A673 (cell line): Measurements from ENCODE around the gene TMEM203. TPM values are rescaled to one million over a fixed set of nuclear protein-coding genes. Genes with fewer than 3 reads are reported as not detected.

Experiments used
- BruUV-seq: library from RNA; stranded (reverse); fragments of 400-500 nt; replicated peaks from 2 replicates; lab custom pipeline; 2021; lab: Mats Ljungman, UMichigan
- CTCF ChIA-PET: fragments of 300-600 bp; sonication (Branson Sonifier 250); formaldehyde crosslinking; loops from one replicate; lab custom pipeline; 2022; ENCODE audit warnings: antibody characterized with exemption; lab: Charles Lee
- POLR2A ChIA-PET: fragments of 300-600 bp; sonication (Branson Sonifier 250); formaldehyde crosslinking; loops from one replicate; lab custom pipeline; 2022; ENCODE audit warnings: antibody characterized with exemption; ENCODE audit not compliant: low non-redundant PET; lab: Charles Lee
- DNase-seq: peaks from one replicate; pipeline ENCODE4 v3.0.0-alpha.2; 2015; ENCODE audit warnings: low spot score
- H3K27ac ChIP-seq: fragments of 200-600 bp; sonication (generic); 2 replicates; pipeline ENCODE4 v1.5.1; 2016; ENCODE audit warnings: mixed run types, low read depth, mild to moderate bottlenecking, mixed read lengths, antibody characterized with exemption, low read length; ENCODE audit not compliant: poor library complexity, severe bottlenecking
- H3K27me3 ChIP-seq: fragments of 200-600 bp; sonication (generic); replicated peaks from 2 replicates; pipeline ENCODE4 v1.6.1; 2017; ENCODE audit warnings: mixed run types, low read depth, mild to moderate bottlenecking, mixed read lengths, antibody characterized with exemption, low read length; ENCODE audit not compliant: insufficient read depth, poor library complexity
- H3K36me3 ChIP-seq: fragments of 200-600 bp; sonication (generic); 2 replicates; pipeline ENCODE4 v1.6.1; 2016; ENCODE audit warnings: mixed run types, mild to moderate bottlenecking, mixed read lengths, antibody characterized with exemption, low read length; ENCODE audit not compliant: insufficient read depth, poor library complexity, severe bottlenecking
- H3K4me1 ChIP-seq: fragments of 200-600 bp; sonication (generic); 2 replicates; pipeline ENCODE4 v1.6.1; 2017; ENCODE audit warnings: mixed run types, mild to moderate bottlenecking, mixed read lengths, antibody characterized with exemption, low read length; ENCODE audit not compliant: insufficient read depth, poor library complexity, severe bottlenecking
- H3K4me3 ChIP-seq: fragments of 200-600 bp; sonication (generic); 2 replicates; pipeline ENCODE4 v1.5.1; 2016; ENCODE audit warnings: low read depth, mixed run types, mild to moderate bottlenecking, mixed read lengths, low read length; ENCODE audit not compliant: poor library complexity, severe bottlenecking
- H3K9me3 ChIP-seq: fragments of 200-600 bp; sonication (generic); 2 replicates; pipeline ENCODE4 v1.6.1; 2016; ENCODE audit warnings: mixed run types, low read depth, mild to moderate bottlenecking, mixed read lengths, antibody characterized with exemption, low read length; ENCODE audit not compliant: poor library complexity, severe bottlenecking
- CTCF ChIP-seq: fragments of 300-800, 200-600 bp; sonication (generic); conservative IDR thresholded peaks from 2 replicates; pipeline ENCODE4 v1.5.1; 2017; ENCODE audit warnings: low read depth, mild to moderate bottlenecking, antibody characterized with exemption, low read length, moderate library complexity, mixed read lengths
- EZH2 ChIP-seq: fragments of 200-600 bp; sonication (generic); IDR thresholded peaks from 2 replicates; pipeline ENCODE4 v1.6.1; 2017; ENCODE audit warnings: borderline replicate concordance, low read depth, mild to moderate bottlenecking, mixed read lengths, antibody characterized with exemption, low read length; ENCODE audit not compliant: poor library complexity, severe bottlenecking
- intact Hi-C: fragments of 100-400 bp; cut with micrococcal nuclease; formaldehyde crosslinking; loops from one replicate; pipeline ENCODE4 v1.10.0; 2022; ENCODE audit not compliant: unreplicated experiment
- total RNA-seq: library from RNA; stranded (reverse); gene quantifications from 2 replicates; pipeline ENCODE4 v1.2.3, GENCODE V29; 2021

The TMEM203 gene
- total RNA-seq, 1 experiment from 2014 or later, result 37.5 TPM

- H3K9me3 ChIP-seq, result no peaks in the 10 kb centered on the region
- ChIA-PET POLR2A (no interaction called here), CTCF (interaction anchor here (0.6 to 1.6 kb wide), 5 partner anchors 12 to 165 kb away, joined by 3 to 22 read pairs (median 5); partner anchors contain the start of genes NELFB and SAPCD2)
- H3K27ac ChIP-seq, result no peak overlapping the region
- DNase-seq, result no peak
- peaks cover 17% of the 10 kb centered on the region for H3K4me1 ChIP-seq
- H3K36me3 ChIP-seq, result no peaks in the 10 kb centered on the region
- TF ChIP-seq CTCF (no peak), EZH2 (no peak)
- intact Hi-C loops, result loop anchor here (5.0 kb wide), 1 partner anchor 188 kb away; the partner anchor contains the start of gene NPDC1
- H3K27me3 ChIP-seq, result no peaks in the 10 kb centered on the region
- no TSS peak for BruUV-seq
- H3K4me3 ChIP-seq, result no peak overlapping the region
Observed at GRCh38 chr9:137235424-137236237, 30.2 kb upstream of the TMEM203 start.

GRCh38 chr9:137234758-137235423, 29.4 kb upstream of the TMEM203 start:
- H3K36me3 ChIP-seq, result no peaks in the 10 kb centered on the region
- H3K4me1 ChIP-seq, result peaks cover 17% of the 10 kb centered on the region
- no peaks in the 10 kb centered on the region for H3K27me3 ChIP-seq
- H3K27ac ChIP-seq, result no peak overlapping the region
- TF ChIP-seq EZH2, result no peak
- TF ChIP-seq CTCF, result no peak
- no peak overlapping the region for H3K4me3 ChIP-seq
- ChIA-PET CTCF (interaction anchor here (0.9 to 1.6 kb wide), 2 partner anchors 12 to 148 kb away, joined by 3 read pairs; partner anchors contain the start of gene MAN1B1), POLR2A (no interaction called here)
- DNase-seq, result no peak
- no peaks in the 10 kb centered on the region for H3K9me3 ChIP-seq
- no TSS peak for BruUV-seq
- intact Hi-C loops, result loop anchor here (5.0 kb wide), 1 partner anchor 188 kb away; the partner anchor contains the start of gene NPDC1

GRCh38 chr9:137234055-137234697, 28.7 kb upstream of the TMEM203 start:
- no peak for DNase-seq
- intact Hi-C loops, result no loop called here
- no peak overlapping the region for H3K4me3 ChIP-seq
- no peaks in the 10 kb centered on the region for H3K27me3 ChIP-seq
- ChIA-PET CTCF (interaction anchor here (0.9 to 1.6 kb wide), 2 partner anchors 11 to 147 kb away, joined by 3 read pairs; partner anchors contain the start of gene MAN1B1), POLR2A (interaction anchor here (0.6 kb wide), 1 partner anchor 147 kb away, joined by 4 read pairs; the partner anchor contains the start of gene MAN1B1)
- H3K36me3 ChIP-seq, result no peaks in the 10 kb centered on the region
- no peak overlapping the region for H3K27ac ChIP-seq
- H3K9me3 ChIP-seq, result no peaks in the 10 kb centered on the region
- BruUV-seq, result no TSS peak
- peaks cover 17% of the 10 kb centered on the region for H3K4me1 ChIP-seq
- TF ChIP-seq CTCF (no peak), EZH2 (no peak)
